K562 (cell line): ENCODE data around the gene CREG2. TPM values are rescaled to one million over a fixed set of nuclear protein-coding genes. Genes with fewer than 3 reads are reported as not detected.

Experiments used
- ATAC-seq: fragments of 200-7000 bp; cut with Tn5 transposase; 3 replicates; pipeline ENCODE4 v1.9.1; 2020; ENCODE audit warnings: moderate library complexity
- BruUV-seq: library from RNA; stranded (reverse); fragments of 400-500 nt; replicated peaks from 2 replicates; lab custom pipeline; 2021; lab: Mats Ljungman, UMichigan
- CTCF ChIA-PET: fragments of 300-600 bp; formaldehyde crosslinking; extraction: SDS; loops from one replicate; lab custom pipeline; 2021; ENCODE audit warnings: low intra/inter-chr PET ratio; lab: Yijun Ruan, JAX
- POLR2A ChIA-PET: fragments of 300-600, 350-650 bp; sonication (Branson Sonifier 250); formaldehyde crosslinking; extraction: SDS; loops from one replicate; lab custom pipeline; 2021; ENCODE audit warnings: antibody characterized with exemption, inconsistent platforms; lab: Yijun Ruan, JAX
- DNase-seq, 4 experiments: peaks; one replicate each; pipeline versions ENCODE4 v3.0.0 to v3.0.0-alpha.2; 2011 to 2018; ENCODE audit warnings: low spot score in 3 of 4, mixed read lengths in 3 of 4; ENCODE audit errors: extremely low read depth in 1 of 4
- FAIRE-seq: peaks from 2 replicates; lab custom pipeline; 2011; peaks lifted over from hg19 to GRCh38; lab: Jason Lieb, UNC
- H2AFZ ChIP-seq: 2 replicates; pipeline ENCODE4 v1.6.0; 2011; ENCODE audit warnings: low read depth, low read length, control low read depth, inconsistent platforms
- H3K27ac ChIP-seq: fragments of 200-600 bp; 3 replicates; pipeline ENCODE4 v1.8.0; 2011; ENCODE audit warnings: low read depth, mild to moderate bottlenecking, control low read depth, inconsistent platforms, low read length, moderate library complexity, mixed read lengths; ENCODE audit errors: extremely low read depth
- H3K27me3 ChIP-seq, 2 experiments: fragments of 300-600 bp in 1 of 2; 2 replicates in 1 of 2; 3 replicates in 1 of 2; pipeline versions ENCODE4 v1.6.0 to v1.8.0; 2011; ENCODE audit warnings: inconsistent platforms in 2 of 2, low read length in 2 of 2, mild to moderate bottlenecking in 1 of 2, mixed read lengths in 1 of 2, moderate library complexity in 1 of 2; ENCODE audit not compliant: control insufficient read depth in 2 of 2, insufficient read depth in 2 of 2
- H3K36me3 ChIP-seq: fragments of 300-600 bp; 3 replicates; pipeline ENCODE4 v1.8.0; 2011; ENCODE audit warnings: mild to moderate bottlenecking, low read length, inconsistent platforms; ENCODE audit not compliant: control insufficient read depth, insufficient read depth
- H3K4me1 ChIP-seq, 2 experiments: fragments of 200-600 bp in 1 of 2; replicated peaks in 1 of 2; 2 replicates in 1 of 2; 3 replicates in 1 of 2; pipeline versions ENCODE4 v1.5.1 to v1.8.0; 2011; ENCODE audit warnings: inconsistent platforms in 2 of 2, low read length in 2 of 2, mild to moderate bottlenecking in 1 of 2, mixed read lengths in 1 of 2, moderate library complexity in 1 of 2; ENCODE audit not compliant: control insufficient read depth in 2 of 2, insufficient read depth in 2 of 2
- H3K4me2 ChIP-seq: 2 replicates; pipeline ENCODE4 v1.6.1; 2011; ENCODE audit warnings: low read length, control low read depth, inconsistent platforms, mixed read lengths; ENCODE audit not compliant: insufficient read depth
- H3K4me3 ChIP-seq: fragments of 200-600 bp; sonication (generic), shearing (Covaris generic); 2 replicates; pipeline ENCODE4 v1.5.1; 2016; ENCODE audit warnings: control low read depth, inconsistent platforms
- H3K79me2 ChIP-seq: fragments of 200-600 bp; 3 replicates; pipeline ENCODE4 v1.8.0; 2011; ENCODE audit warnings: low read length, inconsistent platforms; ENCODE audit not compliant: control insufficient read depth, insufficient read depth
- H3K9ac ChIP-seq, 2 experiments: 2 replicates each; pipeline versions ENCODE4 v1.6.0 to v1.6.1; 2011; ENCODE audit warnings: low read depth in 2 of 2, low read length in 2 of 2, control low read depth in 1 of 2, inconsistent platforms in 1 of 2, mild to moderate bottlenecking in 1 of 2, mixed read lengths in 1 of 2; ENCODE audit not compliant: insufficient read depth in 1 of 2
- H3K9me1 ChIP-seq: one replicate; pipeline ENCODE4 v1.6.0; 2011; ENCODE audit warnings: inconsistent platforms, mild to moderate bottlenecking, low read length, moderate library complexity; ENCODE audit not compliant: control insufficient read depth, insufficient read depth
- H3K9me3 ChIP-seq: replicated peaks from 2 replicates; pipeline ENCODE4 v1.5.1; 2011; ENCODE audit warnings: low read depth, low read length, inconsistent platforms; ENCODE audit not compliant: control insufficient read depth, insufficient read depth
- H4K20me1 ChIP-seq: replicated peaks from 2 replicates; pipeline ENCODE4 v1.6.1; 2011; ENCODE audit warnings: low read length, inconsistent platforms, mixed read lengths; ENCODE audit not compliant: control insufficient read depth, insufficient read depth
- GABPA ChIP-seq: fragments of 200-800 bp; sonication (Bioruptor generic); conservative IDR thresholded peaks from 2 replicates; pipeline ENCODE4 v1.6.1; 2016; ENCODE audit warnings: low read depth, missing genetic modification characterization, missing compliant biosample characterization
- GATAD2B ChIP-seq: fragments of 450-650 bp; IDR thresholded peaks from 2 replicates; pipeline ENCODE4 v1.6.1; 2017; ENCODE audit warnings: mild to moderate bottlenecking, borderline replicate concordance
- KLF1 ChIP-seq: fragments of 450-650 bp; IDR thresholded peaks from 2 replicates; pipeline ENCODE4 v1.6.1; 2016; ENCODE audit warnings: missing genetic modification characterization, missing compliant biosample characterization
- ZNF282 ChIP-seq: sonication (generic); formaldehyde crosslinking; IDR thresholded peaks from 2 replicates; pipeline ENCODE4 v1.8.1; 2023; ENCODE audit warnings: missing genetic modification reagents
- WGBS: fragments of 100-300 bp; shearing (Covaris generic); methylation state at CpG from one replicate; pipeline ENCODE4 v1.1.6; 2016; ENCODE audit warnings: low coverage, mixed read lengths; ENCODE audit not compliant: insufficient coverage; ENCODE audit errors: missing lambda C conversion rate; 5-methylcytosine and 5-hydroxymethylcytosine counted together
- in situ Hi-C: fragments of 300-500 bp; cut with MboI; formaldehyde crosslinking; loops from 4 replicates; pipeline ENCODE4 v1.15.0; 2018; ENCODE audit warnings: inconsistent platforms, mixed read lengths
- intact Hi-C: fragments of 100-400 bp; cut with micrococcal nuclease; formaldehyde crosslinking; loops from 2 replicates; pipeline ENCODE4 v1.14.2; 2022
- polyA plus RNA-seq, 8 experiments: library from polyadenylated mRNA; depleted of rRNA in 4 of 8; stranded (reverse) in 5 of 8; unstranded in 3 of 8; fragments of >200 nt; fragmentation: Nextera tagmentation in 2 of 8; fragmentation: Illumina TruSeq in 1 of 8; extraction: Ambion mirVana in 2 of 8; extraction: Trizol in 1 of 8; gene quantifications; 2 replicates each; pipeline versions ENCODE4 v1.2.1 to v1.2.3, GENCODE V29; 2011 to 2014; ENCODE audit warnings: inconsistent platforms in 1 of 8, missing spikeins in 1 of 8
- total RNA-seq, 7 experiments: library from RNA; depleted of rRNA in 6 of 7; stranded (reverse); fragments of >200 nt in 6 of 7; fragmentation: Illumina TruSeq in 2 of 7; extraction: Trizol in 2 of 7; gene quantifications; 2 replicates each; pipeline versions ENCODE4 v1.2.1 to v1.2.3, GENCODE V29; 2011 to 2021; ENCODE audit warnings: low replicate concordance in 1 of 7
- TF ChIP-seq, protein P1 (sequence below): fragments of 250-450 bp; sonication (Bioruptor Pico); IDR thresholded peaks from 2 replicates; pipeline ENCODE4 v1.8.0; 2021; ENCODE audit warnings: mild to moderate bottlenecking, moderate library complexity
- TF ChIP-seq, protein P2 (sequence below): fragments of 450-650 bp; IDR thresholded peaks from 2 replicates; pipeline ENCODE4 v1.6.1; 2017; ENCODE audit warnings: antibody characterized with exemption, mild to moderate bottlenecking

Gene CREG2
- total and polyA plus RNA-seq, 9 of the 15 experiments (the other 6 are each of a cell fraction or from before 2014, with no cell fraction given), result not detected

DNA sequence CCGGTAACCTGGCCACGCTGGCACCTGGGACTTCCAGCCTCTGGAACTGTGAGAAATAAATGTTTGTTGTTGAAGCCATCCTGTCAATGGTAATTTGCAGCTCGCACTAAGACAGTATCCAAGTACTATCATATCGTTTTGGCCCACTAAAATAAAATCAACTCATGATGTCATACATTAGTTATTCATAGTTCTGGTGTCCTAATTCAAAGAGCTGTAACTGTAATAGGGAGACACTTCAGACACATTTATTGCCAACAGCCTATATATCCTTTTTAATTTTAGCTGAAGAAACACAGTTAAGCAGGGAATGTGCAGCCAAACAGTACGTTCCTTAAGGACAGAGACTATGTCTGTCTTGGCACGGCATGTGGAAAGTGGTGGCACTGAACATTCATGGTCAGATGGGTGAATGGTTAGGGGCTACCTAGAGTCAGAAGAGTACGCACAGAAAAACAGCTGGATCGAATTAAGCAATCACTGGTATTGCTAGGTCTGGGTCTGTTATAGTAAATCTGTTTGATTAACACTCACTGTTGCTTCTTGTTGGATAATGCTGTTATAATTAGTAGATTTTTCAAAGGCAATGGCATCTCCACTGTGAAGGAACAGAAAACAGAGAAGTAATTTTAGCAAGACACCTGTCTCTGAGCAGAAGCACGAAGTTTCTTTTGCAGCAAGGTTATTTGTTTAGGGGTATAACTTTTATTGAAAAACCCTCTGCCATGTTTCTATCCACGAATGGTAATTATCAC lies 41.3 kb upstream of the CREG2 start:
- peaks cover 10 to 38% of the 10 kb centered on the region in 2 experiments for H3K27me3 ChIP-seq

More for the DNA sequence above, 41.3 kb upstream of the CREG2 start:
- ChIA-PET POLR2A (no interaction called here), CTCF (no interaction called here)
- Histone ChIP-seq H3K9ac (no peak overlapping the region), H3K79me2 (no peaks in the 10 kb centered on the region), H3K4me1 (no peaks in the 10 kb centered on the region; a peak in 1 of 5 replicates), H3K9me3 (no peaks in the 10 kb centered on the region), H3K4me3 (no peak overlapping the region), H3K27ac (no peak overlapping the region), H4K20me1 (peaks cover 6% of the 10 kb centered on the region), H3K36me3 (no peaks in the 10 kb centered on the region), H3K4me2 (no peak overlapping the region), H3K9me1 (no peaks in the 10 kb centered on the region), H2AFZ (no peak overlapping the region)
- DNase-seq, result no peak
- WGBS, result 5% methylated on average over 10 of the region's 10 CpGs
- FAIRE-seq, result no peak
- in situ Hi-C loops, result no loop called here
- no peak for ATAC-seq
- intact Hi-C loops, result no loop called here
- BruUV-seq, result no TSS peak
- TF ChIP-seq KLF1 (no peak), GATAD2B (no peak), ZNF282 (CRISPR knock-in tag) (no peak), GABPA (no peak)
- TF ChIP-seq, protein P1, sequence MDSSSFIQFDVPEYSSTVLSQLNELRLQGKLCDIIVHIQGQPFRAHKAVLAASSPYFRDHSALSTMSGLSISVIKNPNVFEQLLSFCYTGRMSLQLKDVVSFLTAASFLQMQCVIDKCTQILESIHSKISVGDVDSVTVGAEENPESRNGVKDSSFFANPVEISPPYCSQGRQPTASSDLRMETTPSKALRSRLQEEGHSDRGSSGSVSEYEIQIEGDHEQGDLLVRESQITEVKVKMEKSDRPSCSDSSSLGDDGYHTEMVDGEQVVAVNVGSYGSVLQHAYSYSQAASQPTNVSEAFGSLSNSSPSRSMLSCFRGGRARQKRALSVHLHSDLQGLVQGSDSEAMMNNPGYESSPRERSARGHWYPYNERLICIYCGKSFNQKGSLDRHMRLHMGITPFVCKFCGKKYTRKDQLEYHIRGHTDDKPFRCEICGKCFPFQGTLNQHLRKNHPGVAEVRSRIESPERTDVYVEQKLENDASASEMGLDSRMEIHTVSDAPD (CRISPR knock-in tag), result no peak
- TF ChIP-seq, protein P2, sequence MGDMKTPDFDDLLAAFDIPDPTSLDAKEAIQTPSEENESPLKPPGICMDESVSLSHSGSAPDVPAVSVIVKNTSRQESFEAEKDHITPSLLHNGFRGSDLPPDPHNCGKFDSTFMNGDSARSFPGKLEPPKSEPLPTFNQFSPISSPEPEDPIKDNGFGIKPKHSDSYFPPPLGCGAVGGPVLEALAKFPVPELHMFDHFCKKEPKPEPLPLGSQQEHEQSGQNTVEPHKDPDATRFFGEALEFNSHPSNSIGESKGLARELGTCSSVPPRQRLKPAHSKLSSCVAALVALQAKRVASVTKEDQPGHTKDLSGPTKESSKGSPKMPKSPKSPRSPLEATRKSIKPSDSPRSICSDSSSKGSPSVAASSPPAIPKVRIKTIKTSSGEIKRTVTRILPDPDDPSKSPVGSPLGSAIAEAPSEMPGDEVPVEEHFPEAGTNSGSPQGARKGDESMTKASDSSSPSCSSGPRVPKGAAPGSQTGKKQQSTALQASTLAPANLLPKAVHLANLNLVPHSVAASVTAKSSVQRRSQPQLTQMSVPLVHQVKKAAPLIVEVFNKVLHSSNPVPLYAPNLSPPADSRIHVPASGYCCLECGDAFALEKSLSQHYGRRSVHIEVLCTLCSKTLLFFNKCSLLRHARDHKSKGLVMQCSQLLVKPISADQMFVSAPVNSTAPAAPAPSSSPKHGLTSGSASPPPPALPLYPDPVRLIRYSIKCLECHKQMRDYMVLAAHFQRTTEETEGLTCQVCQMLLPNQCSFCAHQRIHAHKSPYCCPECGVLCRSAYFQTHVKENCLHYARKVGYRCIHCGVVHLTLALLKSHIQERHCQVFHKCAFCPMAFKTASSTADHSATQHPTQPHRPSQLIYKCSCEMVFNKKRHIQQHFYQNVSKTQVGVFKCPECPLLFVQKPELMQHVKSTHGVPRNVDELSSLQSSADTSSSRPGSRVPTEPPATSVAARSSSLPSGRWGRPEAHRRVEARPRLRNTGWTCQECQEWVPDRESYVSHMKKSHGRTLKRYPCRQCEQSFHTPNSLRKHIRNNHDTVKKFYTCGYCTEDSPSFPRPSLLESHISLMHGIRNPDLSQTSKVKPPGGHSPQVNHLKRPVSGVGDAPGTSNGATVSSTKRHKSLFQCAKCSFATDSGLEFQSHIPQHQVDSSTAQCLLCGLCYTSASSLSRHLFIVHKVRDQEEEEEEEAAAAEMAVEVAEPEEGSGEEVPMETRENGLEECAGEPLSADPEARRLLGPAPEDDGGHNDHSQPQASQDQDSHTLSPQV, result no peak
